GM12891 (cell line): ENCODE results near the gene DSPP. TPM values are rescaled to one million over a fixed set of nuclear protein-coding genes. Genes with fewer than 3 reads are reported as not detected.
"Not testable (repeated sequence)": the region's sequence is repeated elsewhere in the genome, so short reads cannot be mapped to it uniquely, and the experiment has no call there.

ENCODE experiments used
- DNase-seq: peaks from one replicate; pipeline ENCODE4 v3.0.0; 2011; ENCODE audit warnings: low spot score; ENCODE audit not compliant: insufficient read length
- FAIRE-seq: peaks from 2 replicates; lab custom pipeline; 2011; peaks lifted over from hg19 to GRCh38; lab: Jason Lieb, UNC
- PAX5 ChIP-seq: IDR thresholded peaks from 2 replicates; pipeline ENCODE4 v1.6.1; 2011; ENCODE audit warnings: low read length, moderate library complexity, mild to moderate bottlenecking; ENCODE audit not compliant: insufficient read depth, severe bottlenecking
- POLR2A ChIP-seq: IDR thresholded peaks from 2 replicates; pipeline ENCODE4 v1.6.1; 2011; ENCODE audit warnings: low read depth, low read length, control low read depth
- POLR2AphosphoS5 ChIP-seq: IDR thresholded peaks from 2 replicates; pipeline ENCODE4 v1.6.1; 2011; ENCODE audit warnings: low read depth, low read length, control low read depth
- POU2F2 ChIP-seq: IDR thresholded peaks from 2 replicates; pipeline ENCODE4 v1.6.1; 2011; ENCODE audit warnings: low read depth, mild to moderate bottlenecking, control low read depth, low read length, moderate library complexity
- SPI1 ChIP-seq: IDR thresholded peaks from 2 replicates; pipeline ENCODE4 v1.6.1; 2011; ENCODE audit warnings: low read depth, low read length, control low read depth
- TAF1 ChIP-seq: IDR thresholded peaks from 2 replicates; pipeline ENCODE4 v1.6.1; 2011; ENCODE audit warnings: low read depth, low read length, control low read depth
- polyA plus RNA-seq: library from polyadenylated mRNA; unstranded; fragments of >200 nt; gene quantifications from one replicate; pipeline ENCODE4 v1.2.1, GENCODE V29; 2012; ENCODE audit warnings: low read depth, missing spikeins, inconsistent platforms; ENCODE audit not compliant: missing spikeins

Gene DSPP
- polyA plus RNA-seq: not detected

DNA sequence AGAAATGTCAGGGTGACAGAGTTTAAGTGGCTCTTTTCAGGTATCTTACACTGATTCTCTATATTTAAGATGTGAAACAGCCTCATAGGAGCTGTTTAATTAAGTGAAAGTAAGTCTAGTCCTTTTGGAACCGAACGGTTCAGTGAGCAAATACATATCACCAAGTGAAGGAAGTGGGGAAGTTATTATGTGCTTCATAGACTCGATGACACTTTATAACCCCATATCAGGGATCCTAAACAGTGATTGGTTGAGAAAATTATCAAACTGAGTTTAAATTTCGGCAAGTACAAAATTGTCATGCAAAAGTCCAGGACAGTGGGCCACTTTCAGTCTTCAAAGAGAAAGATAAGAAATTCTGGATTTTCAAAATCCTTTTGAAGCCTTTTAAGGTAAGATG is at the start of gene DSPP:
Gene DSPP, plus strand, starts transcription at position 301 of the 400 bp plus-strand sequence. CDS start 2,380 bp downstream, outside the sequence.
- DNase-seq (no peak), FAIRE-seq (no peak)
- TF ChIP-seq TAF1 (no peak), POU2F2 (no peak), PAX5 (no peak), POLR2AphosphoS5 (no peak), POLR2A (no peak)

- no peak for DNase-seq
- TF ChIP-seq POLR2A: no peak
- TF ChIP-seq SPI1: no peak
- TF ChIP-seq PAX5: no peak
- no peak for TF ChIP-seq POLR2AphosphoS5
- TF ChIP-seq POU2F2: no peak
- TF ChIP-seq TAF1: no peak
- no peak for FAIRE-seq
These were observed 49.1 kb upstream of the DSPP start for GRCh38 chr4:87559090-87559837.

- FAIRE-seq: no peak
- DNase-seq: no peak
- TF ChIP-seq POLR2A: no peak
- no peak for TF ChIP-seq POLR2AphosphoS5
- no peak for TF ChIP-seq SPI1
- TF ChIP-seq PAX5: no peak
- no peak for TF ChIP-seq POU2F2
- TF ChIP-seq TAF1: no peak
These were observed 47.5 kb upstream of the DSPP start for GRCh38 chr4:87560802-87561201.

- TF ChIP-seq PAX5 (no peak), SPI1 (no peak), TAF1 (no peak), POLR2A (no peak), POLR2AphosphoS5 (no peak), POU2F2 (no peak)
These were observed 42.6 kb upstream of the DSPP start for GRCh38 chr4:87565746-87566145.

GRCh38 chr4:87566276-87566675 is 42.1 kb upstream of the DSPP start:
- TF ChIP-seq SPI1 (no peak), TAF1 (no peak), POU2F2 (no peak), POLR2AphosphoS5 (no peak), PAX5 (no peak), POLR2A (no peak)
- DNase-seq: no peak
- FAIRE-seq: no peak

More at GRCh38 chr4:87565746-87566145, 42.6 kb upstream of the DSPP start:
- FAIRE-seq (no peak), DNase-seq (no peak)

DNA sequence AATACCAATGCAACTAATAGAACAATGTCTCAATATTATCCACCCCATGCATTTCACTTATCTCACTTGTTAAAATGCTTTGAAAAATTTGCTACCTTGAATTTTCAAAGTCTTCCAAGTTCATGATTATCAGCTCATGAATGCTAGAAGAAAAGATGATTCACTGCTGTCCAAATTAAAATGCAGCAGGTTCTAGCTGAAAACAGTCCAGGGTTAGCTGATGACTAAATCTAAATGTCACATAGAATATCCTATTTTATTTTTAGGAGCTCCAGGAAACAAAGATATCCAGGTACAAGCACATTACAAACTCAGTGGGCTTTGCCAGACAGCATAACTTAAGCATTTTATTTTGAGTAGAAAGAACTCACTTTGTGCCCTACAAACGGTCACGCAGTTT is 41.1 kb upstream of the DSPP start:
- TF ChIP-seq SPI1 (no peak), PAX5 (no peak), POLR2A (no peak), POU2F2 (no peak), TAF1 (no peak), POLR2AphosphoS5 (no peak)
- DNase-seq: no peak
- FAIRE-seq: no peak

GRCh38 chr4:87570290-87570805 is 38.0 kb upstream of the DSPP start:
- FAIRE-seq: no peak
- DNase-seq: no peak
- TF ChIP-seq TAF1 (no peak), POLR2AphosphoS5 (no peak), PAX5 (no peak), POLR2A (no peak), SPI1 (no peak), POU2F2 (no peak)

- FAIRE-seq, DNase-seq: not testable (repeated sequence)
These were observed 34.0 kb upstream of the DSPP start for GRCh38 chr4:87574376-87574775.

DNA sequence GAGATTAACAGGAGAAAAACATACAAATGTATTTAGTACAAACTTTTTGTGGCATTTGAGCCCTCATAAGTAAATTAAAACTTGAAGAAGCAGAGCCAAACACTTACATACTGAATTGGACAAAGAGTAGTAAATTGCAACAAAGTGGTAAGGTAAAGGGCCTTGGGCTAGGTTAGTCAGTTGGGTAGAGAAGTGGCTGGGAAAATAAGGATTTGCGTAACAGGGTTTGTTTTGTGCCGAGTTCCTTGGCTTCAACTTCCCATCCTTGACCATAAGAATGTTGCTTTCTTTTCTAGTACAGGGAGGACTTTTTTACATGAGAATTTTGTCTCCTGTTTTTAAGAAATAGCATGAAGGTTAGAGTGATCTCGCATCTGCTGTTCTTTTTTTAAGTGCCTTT is 33.3 kb upstream of the DSPP start:
- DNase-seq (no peak), FAIRE-seq (no peak)
- TF ChIP-seq SPI1 (no peak), TAF1 (no peak), POU2F2 (no peak), POLR2A (no peak), PAX5 (no peak), POLR2AphosphoS5 (no peak)
